Measurements from ENCODE around the gene TMEM170A.

TMEM170A gene

DNA sequence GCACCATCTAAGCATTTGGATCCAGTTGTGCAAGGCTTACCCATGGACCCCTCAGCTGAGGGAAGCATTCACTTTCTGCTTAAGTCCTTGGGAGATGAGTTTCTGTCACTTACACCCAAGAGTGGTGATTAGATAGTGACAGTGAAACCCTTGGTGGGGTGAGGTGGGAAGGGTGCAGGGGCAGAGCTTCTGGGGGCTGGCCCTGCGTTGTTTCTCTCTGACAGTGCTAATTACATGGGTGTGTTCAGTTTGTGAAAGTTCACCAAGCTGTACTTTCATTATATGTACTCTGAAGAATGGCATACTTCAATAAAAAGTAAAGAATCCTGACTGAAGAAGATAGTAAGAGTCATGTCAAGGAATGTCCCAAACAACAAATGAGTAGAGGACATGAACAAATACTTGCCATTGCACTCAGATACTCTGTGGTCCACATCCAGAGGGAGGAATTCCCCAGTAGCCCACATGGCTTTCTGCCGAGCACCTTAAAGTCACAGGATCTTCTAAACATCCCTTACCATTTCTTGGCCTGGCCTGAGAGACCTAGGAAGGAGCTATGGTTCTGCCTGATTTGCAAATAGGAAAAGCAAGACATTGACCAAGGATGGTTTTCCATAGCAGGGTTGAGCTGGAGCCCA lies 22.3 kb upstream of the TMEM170A start:
- no peak for TF ChIP-seq ZNF274 (IDR thresholded peaks at IDR 0.05; ENCODE audit: low read depth, low read length)
- H3K4me3 ChIP-seq (ENCODE audit: low read length) = no peak overlapping the region

DNA sequence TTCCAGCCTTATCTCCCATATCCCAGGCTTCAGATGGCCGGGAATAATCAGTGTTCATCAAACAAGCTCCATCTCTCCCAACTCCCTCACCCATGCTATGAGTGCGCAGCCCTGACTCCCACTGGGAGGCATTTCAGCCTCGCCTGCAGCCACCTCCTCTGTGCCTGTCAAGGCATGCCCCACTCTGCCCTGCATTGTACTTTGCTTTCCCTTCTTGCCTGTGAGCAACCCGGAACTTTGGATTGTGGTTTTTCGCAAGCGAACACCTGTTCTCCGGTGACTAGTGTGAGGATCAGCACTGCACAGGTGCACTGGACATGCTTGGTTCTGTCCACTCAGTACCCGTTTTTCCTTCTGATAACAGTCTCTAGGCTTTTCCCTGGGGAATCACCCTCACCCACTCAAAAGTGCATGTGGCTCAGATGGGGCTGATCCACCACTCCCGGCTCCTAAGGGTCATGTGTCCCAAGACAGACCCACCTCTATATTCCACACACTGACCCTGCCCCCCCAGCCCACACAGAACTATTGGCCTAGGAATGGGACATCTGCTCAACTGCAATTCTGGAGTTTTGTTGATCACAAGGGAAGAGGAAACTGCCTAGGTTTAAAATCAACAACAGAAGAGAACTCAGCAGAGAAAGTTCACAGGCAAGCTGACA lies 21.7 kb upstream of the TMEM170A start:
- TF ChIP-seq ZNF274 (IDR thresholded peaks at IDR 0.05; ENCODE audit: low read depth, low read length) = no peak
- H3K4me3 ChIP-seq (ENCODE audit: low read length) = no peak overlapping the region

DNA sequence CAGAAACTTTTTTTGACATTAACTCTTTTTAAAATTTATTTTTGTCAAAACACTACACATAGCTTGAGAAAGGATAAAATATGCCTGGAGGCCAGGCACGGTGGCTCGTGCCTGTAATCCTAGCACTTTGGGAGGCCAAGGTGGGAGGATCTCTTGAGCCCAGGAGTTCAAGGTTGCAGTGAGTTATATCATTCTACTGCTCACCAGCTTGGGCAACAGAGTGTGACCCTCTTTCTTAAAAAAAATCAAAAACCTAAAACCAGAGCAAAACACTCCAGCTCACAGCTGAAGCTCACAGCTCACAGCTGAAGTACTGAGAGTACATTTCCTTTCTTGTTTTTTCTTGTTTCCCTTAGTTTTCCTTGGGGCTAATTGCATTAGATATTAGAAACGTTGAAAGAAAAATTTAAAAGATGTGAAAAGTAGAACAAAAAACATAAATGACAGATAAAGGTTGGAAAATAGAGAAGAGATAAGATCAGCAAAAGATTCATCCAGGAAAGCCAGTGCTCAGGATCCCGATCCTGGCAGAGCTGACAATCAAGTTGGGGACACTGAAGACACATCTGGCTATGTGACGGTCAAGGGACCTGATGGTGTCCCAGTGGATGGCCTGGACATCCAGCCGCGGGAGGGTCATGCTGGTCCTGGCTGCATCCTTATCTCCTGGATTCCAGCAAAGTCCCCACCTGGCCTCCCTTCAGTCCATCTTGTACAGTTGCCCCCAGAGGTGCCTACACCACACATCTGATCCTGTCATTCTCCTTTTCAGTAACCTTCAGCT lies 20.9 kb upstream of the TMEM170A start:
- TF ChIP-seq ZNF274 (IDR thresholded peaks at IDR 0.05; ENCODE audit: low read depth, low read length) = no peak
- no peak overlapping the region for H3K4me3 ChIP-seq (ENCODE audit: low read length)

DNA sequence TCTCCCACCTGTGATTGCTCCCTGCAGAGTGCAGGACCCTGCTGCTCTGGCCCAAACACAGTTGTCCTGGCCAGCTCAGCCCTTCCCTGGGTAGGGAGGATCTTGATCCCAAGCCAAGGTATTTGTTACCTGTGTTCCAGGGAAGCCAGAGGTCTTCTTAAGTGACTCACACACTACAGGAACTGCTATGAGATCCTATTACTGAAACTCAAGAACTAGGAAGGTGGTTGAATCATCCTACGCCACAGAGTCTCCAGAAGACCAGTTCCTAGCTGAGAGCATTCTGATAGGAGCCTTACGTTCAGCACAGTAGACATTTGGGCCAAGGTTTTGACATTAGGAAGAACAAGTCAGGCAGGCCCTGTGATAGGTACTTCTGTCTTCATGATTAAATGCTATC lies 18.7 kb upstream of the TMEM170A start:
- no peak for TF ChIP-seq ZNF274 (IDR thresholded peaks at IDR 0.05; ENCODE audit: low read depth, low read length)
- no peak overlapping the region for H3K4me3 ChIP-seq (ENCODE audit: low read length)

DNA sequence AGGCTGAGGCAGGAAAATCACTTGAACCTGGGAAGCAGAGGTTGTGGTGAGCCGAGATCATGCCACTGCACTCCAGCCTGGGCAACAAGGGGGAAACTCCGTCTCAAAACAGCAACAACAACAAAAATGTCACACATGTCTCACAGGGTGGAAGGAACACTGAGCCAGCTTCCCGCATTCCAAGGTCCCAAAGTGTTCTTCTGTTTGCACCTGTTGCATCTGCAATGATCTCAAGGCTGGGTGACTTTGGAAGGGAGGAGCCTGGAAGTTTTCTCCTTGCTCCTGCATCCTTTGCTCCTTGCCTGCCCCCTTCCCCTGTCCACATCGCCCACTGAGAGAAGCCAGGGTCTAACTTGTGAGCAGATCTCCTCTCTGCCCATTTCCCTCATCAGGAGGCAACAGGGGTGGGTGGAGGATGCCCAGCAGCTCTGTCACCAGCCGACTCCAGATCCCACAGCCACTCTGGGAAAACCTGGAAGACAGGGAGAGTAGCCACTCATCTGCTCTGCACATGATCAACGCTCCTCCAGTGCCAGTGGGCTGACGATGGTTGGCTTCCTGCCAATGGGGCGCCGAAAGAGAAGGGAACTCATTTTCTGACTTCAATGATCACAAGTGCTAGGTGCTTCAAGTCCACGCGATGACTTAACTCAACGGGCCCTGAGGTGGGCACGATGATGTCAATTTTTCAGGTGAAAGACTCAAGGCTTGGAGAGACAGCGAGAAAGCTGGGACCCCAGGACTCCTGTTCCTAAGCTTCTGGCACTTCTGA lies 18.1 kb upstream of the TMEM170A start:
- no peak overlapping the region for H3K4me3 ChIP-seq (ENCODE audit: low read length)
- TF ChIP-seq ZNF274 (IDR thresholded peaks at IDR 0.05; ENCODE audit: low read depth, low read length) = no peak

DNA sequence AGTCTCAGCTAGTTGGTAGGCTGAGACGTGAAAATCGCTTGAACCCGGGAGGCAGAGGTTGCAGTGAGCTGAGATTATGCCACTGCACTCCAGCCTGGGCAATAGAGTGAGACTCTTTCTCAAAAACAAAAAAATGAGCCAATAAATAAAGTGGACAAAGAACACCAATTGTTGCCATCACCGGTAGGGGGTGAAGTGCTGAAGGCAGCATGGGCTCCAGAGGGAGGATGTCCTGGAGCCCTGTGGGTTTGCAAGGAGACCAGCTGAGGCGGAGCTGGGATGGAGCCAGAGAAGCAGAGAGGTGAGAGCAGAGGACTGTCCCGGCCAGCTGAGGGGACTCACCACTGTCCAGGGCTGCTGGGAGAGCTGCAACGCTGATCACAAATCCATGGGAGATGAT lies 17.0 kb upstream of the TMEM170A start:
- no peak overlapping the region for H3K4me3 ChIP-seq (ENCODE audit: low read length)
- TF ChIP-seq ZNF274 (IDR thresholded peaks at IDR 0.05; ENCODE audit: low read depth, low read length) = no peak

DNA sequence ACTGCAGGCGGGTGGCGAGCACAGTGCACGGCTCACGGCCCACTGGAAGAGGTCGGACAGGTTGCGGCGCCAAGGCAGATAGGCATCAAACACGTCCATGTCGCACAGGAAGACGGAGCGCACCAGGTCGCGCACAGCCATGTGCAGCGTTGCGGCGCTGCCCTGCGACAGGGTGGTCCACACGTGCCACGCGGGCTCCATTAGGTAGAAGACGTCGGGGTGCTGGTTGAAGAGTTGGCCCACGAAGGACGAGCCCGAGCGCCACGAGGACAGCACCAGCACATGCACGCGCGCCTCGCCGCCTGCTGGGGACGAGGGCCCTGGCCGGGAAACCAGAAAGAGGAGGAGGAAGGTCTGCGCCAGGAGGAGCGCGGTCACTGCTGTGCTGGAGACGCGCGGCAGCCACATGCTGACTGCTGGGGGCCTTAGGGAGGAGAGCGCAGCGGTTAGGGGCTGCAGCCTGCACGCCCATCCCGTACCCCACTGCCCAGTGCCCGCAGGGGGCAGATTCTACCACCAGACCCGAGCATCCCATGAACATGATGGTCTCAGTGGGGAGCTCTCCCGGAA lies 15.0 kb upstream of the TMEM170A start:
- no peak overlapping the region for H3K4me3 ChIP-seq (ENCODE audit: low read length)
- TF ChIP-seq ZNF274 (IDR thresholded peaks at IDR 0.05; ENCODE audit: low read depth, low read length) = no peak

DNA sequence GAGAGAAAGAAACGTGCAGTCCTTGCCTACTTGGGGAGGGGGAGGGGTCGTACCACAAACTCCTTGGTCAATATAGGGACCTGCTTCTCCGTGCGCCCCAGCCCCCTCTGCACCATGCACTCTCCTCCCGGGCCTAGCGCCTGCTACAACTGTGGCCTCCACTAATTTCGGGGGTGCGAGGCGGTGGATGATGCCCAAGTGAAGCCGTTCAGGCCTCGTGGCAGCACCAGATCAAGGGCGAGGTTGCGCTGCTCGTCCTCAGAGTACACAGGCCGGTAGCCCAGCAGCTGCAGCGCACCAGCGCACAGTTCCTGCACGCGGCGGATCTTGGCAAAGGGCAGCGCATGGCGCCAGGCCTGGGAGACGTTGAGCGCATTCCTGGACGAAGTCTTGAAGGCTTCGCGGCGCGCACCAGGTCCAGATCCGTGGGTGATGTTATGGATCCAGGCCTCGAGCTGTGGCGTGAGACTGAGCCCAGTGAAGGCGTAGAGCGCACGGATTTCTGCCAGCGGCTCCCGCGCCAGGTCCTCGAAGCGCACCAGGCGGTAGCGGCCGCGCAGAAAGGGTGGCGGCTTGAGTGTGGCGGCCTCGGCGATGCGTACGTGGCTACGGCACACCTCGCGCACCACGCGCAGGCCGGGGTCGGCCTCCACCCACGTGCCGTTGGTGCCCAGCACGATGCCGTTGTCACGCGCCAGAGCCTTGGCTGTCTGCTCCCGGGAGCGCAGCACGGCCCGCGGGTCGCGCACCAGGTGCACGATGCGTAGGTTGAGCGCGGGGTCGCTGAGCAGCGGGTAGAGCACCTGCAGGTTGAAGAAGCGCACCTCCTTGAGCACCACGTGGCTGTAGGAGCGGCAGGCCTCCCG lies 14.2 kb upstream of the TMEM170A start:
- H3K4me3 ChIP-seq (ENCODE audit: low read length) = no peak overlapping the region
- TF ChIP-seq ZNF274 (IDR thresholded peaks at IDR 0.05; ENCODE audit: low read depth, low read length) = no peak

DNA sequence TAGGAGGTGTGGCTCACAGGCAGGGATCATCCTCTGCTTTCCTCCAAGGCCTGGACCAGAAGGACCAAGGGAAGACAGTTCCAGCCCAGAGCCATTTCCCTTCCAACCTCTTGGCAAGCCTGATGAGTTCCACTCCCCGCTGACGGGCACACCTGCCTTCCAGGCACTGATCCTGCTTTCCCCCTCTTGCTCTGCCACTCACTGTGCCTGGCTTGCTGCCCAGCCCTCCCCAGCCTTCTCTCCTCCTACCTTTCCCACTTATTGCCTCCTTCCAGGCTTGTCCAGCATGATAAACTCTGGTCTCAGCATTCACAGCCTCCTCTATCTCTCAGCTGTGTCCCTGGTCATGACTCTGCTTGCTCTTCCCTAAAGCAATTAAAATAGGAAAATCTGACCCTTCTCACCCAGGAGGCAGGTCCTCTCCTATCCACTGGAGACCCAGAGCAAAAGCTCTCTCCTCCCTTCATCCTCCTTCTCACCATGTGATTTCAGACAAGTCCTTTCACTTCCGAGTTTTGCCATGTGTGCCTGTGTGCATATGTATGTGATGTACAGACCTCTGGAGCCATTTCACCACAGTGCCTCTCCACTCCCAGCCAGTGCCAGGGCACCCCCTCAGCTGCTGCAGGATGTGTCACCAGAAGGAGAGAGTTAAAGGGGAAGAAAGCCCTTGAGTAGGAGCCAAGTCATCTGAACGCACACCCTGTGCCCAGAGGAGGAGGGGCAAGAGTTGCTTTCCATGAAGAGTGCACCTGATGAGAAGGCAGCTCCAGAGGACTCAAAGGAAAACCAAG lies 13.4 kb upstream of the TMEM170A start:
- TF ChIP-seq ZNF274 (IDR thresholded peaks at IDR 0.05; ENCODE audit: low read depth, low read length) = no peak
- no peak overlapping the region for H3K4me3 ChIP-seq (ENCODE audit: low read length)

DNA sequence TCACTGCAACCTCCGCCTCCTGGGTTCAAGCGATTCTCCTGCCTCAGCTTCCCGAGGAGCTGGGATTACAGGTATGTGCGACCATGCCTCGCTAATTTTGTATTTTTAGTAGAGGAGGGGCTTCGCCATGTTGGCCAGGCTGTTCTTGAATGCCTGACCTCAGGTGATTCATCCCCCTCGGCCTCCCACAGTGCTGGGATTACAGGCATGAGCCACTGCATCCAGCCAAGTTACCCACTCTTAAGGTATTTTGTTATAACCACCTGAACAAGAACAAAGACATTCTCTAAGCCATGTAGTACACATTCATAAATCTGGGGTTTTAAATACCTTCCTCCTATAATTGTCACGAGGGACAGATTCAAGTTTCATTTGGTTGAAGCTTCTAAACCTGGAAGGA lies 12.3 kb upstream of the TMEM170A start:
- no peak for TF ChIP-seq ZNF274 (IDR thresholded peaks at IDR 0.05; ENCODE audit: low read depth, low read length)
- H3K4me3 ChIP-seq (ENCODE audit: low read length) = no peak overlapping the region

DNA sequence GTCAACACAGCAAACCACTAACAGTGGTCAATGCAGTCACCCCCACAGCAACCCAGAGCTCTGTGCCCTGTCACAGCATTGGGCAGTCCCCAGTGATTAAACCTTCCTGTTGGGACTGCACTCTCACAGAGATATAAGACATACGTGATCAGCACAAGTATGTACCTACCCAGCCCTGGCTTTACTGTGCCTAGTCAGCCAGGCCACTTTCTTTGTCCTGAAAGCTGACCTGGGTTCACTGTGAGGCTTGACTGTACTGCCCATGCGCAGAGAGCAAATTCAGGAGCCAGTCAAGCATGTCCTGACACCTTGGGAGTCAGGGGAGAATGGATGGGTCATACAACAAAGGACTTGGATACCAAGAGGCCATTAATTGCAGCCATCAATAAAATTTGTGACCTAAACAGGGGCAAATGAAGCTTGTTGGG lies 10.9 kb upstream of the TMEM170A start:
- H3K4me3 ChIP-seq (ENCODE audit: low read length) = no peak overlapping the region
- TF ChIP-seq ZNF274 (IDR thresholded peaks at IDR 0.05; ENCODE audit: low read depth, low read length) = no peak
